ENCODE data around the gene CAMK4.

DNA sequence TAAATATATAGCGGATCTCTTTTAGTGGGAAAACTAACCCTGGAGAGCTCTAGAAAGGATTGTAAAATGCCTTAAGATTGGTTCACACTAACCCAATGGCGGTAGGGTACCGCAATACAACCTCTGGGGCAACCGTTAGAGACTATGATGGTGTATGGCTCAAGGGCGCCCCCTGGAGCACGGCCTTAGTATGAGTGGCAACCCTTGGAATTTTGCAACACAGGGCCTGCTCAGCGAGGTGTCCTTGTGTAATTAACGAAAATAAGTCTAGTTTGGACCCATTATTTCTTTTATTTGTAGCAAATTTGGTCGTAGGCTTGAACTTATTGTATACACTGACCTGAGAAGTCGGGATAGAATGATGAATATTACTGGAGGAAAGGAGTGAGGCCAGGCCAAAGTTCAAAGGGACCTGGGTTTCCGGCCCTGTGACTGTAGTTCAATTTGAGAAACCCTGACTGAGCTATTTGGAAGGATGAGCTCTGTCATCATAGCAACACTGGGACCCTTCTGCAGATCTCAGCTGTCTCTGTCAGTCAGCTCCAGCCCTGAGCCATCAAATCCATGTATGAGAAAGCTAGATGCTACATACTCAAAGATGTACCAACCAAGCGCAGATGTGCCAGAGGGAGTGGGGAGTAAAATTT is 54.8 kb downstream of the CAMK4 start:
- TF ChIP-seq, protein P1, sequence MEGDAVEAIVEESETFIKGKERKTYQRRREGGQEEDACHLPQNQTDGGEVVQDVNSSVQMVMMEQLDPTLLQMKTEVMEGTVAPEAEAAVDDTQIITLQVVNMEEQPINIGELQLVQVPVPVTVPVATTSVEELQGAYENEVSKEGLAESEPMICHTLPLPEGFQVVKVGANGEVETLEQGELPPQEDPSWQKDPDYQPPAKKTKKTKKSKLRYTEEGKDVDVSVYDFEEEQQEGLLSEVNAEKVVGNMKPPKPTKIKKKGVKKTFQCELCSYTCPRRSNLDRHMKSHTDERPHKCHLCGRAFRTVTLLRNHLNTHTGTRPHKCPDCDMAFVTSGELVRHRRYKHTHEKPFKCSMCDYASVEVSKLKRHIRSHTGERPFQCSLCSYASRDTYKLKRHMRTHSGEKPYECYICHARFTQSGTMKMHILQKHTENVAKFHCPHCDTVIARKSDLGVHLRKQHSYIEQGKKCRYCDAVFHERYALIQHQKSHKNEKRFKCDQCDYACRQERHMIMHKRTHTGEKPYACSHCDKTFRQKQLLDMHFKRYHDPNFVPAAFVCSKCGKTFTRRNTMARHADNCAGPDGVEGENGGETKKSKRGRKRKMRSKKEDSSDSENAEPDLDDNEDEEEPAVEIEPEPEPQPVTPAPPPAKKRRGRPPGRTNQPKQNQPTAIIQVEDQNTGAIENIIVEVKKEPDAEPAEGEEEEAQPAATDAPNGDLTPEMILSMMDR (IDR thresholded peaks at IDR 0.05): peak in 5 of 7 experiments; percentile 50 to 69 (median 59)
- TF ChIP-seq EP300 (IDR thresholded peaks at IDR 0.05) (no peak), POLR2A (IDR thresholded peaks at IDR 0.05) (no peak), POLR2AphosphoS5 (IDR thresholded peaks at IDR 0.05) (no peak)
